OCI-LY7 (cell line): ENCODE data around the gene BDKRB2. TPM values are rescaled to one million over a fixed set of nuclear protein-coding genes. Genes with fewer than 3 reads are reported as not detected.

Experiments
- BruUV-seq: library from RNA; stranded (reverse); fragments of 400-500 nt; replicated peaks from 2 replicates; lab custom pipeline; 2021; lab: Mats Ljungman, UMichigan
- CTCF ChIA-PET: fragments of 300-600 bp; sonication (Branson Sonifier 250); formaldehyde crosslinking; loops from one replicate; lab custom pipeline; 2022; ENCODE audit warnings: antibody characterized with exemption; ENCODE audit not compliant: unreplicated experiment; lab: Charles Lee
- POLR2A ChIA-PET: fragments of 300-600 bp; sonication (Branson Sonifier 250); formaldehyde crosslinking; loops from one replicate; lab custom pipeline; 2022; ENCODE audit warnings: antibody characterized with exemption; lab: Charles Lee
- DNase-seq: peaks from one replicate; pipeline ENCODE4 v3.0.0-alpha.2; 2015; ENCODE audit warnings: low spot score
- H2AFZ ChIP-seq: fragments of 200-600 bp; sonication (generic), shearing (Covaris generic); 2 replicates; pipeline ENCODE4 v1.6.1; 2014; ENCODE audit warnings: mild to moderate bottlenecking, antibody characterized with exemption, low read length, moderate library complexity
- H3K27ac ChIP-seq: fragments of 200-600 bp; sonication (generic); 2 replicates; pipeline ENCODE4 v1.5.1; 2014; ENCODE audit warnings: mixed run types, low read depth, mild to moderate bottlenecking, moderate library complexity, low read length, inconsistent platforms; ENCODE audit not compliant: poor library complexity, severe bottlenecking
- H3K36me3 ChIP-seq: fragments of 200-600 bp; sonication (generic); 2 replicates; pipeline ENCODE4 v1.6.1; 2014; ENCODE audit warnings: mild to moderate bottlenecking, antibody characterized with exemption, low read length, moderate library complexity, mixed read lengths; ENCODE audit not compliant: insufficient read depth
- H3K4me1 ChIP-seq: fragments of 200-600 bp; sonication (generic); 2 replicates; pipeline ENCODE4 v1.5.1; 2014; ENCODE audit warnings: mild to moderate bottlenecking, low read length; ENCODE audit not compliant: insufficient read depth, poor library complexity, severe bottlenecking
- H3K4me2 ChIP-seq: fragments of 200-600 bp; sonication (generic); 2 replicates; pipeline ENCODE4 v1.6.1; 2014; ENCODE audit warnings: mild to moderate bottlenecking, low read length
- H3K4me3 ChIP-seq: fragments of 200-600 bp; sonication (generic); 2 replicates; pipeline ENCODE4 v1.5.1; 2014; ENCODE audit warnings: mild to moderate bottlenecking, low read depth, low read length; ENCODE audit not compliant: poor library complexity, severe bottlenecking
- H3K79me2 ChIP-seq: fragments of 200-600 bp; sonication (generic); 2 replicates; pipeline ENCODE4 v1.6.1; 2016; ENCODE audit warnings: low read depth, mild to moderate bottlenecking, low read length, moderate library complexity, mixed read lengths; ENCODE audit not compliant: insufficient read depth
- H3K9me2 ChIP-seq: fragments of 200-600 bp; sonication (generic); 2 replicates; pipeline ENCODE4 v1.6.1; 2016; ENCODE audit warnings: mild to moderate bottlenecking, low read length, mixed read lengths; ENCODE audit not compliant: insufficient read depth
- H3K9me3 ChIP-seq: fragments of 200-600 bp; sonication (generic); 2 replicates; pipeline ENCODE4 v1.6.1; 2014; ENCODE audit warnings: mild to moderate bottlenecking, mixed run types, low read length, mixed read lengths
- H4K20me1 ChIP-seq: fragments of 200-600 bp; sonication (generic); 2 replicates; pipeline ENCODE4 v1.6.1; 2014; ENCODE audit warnings: mild to moderate bottlenecking, antibody characterized with exemption, low read length, moderate library complexity, mixed read lengths; ENCODE audit not compliant: insufficient read depth
- EZH2phosphoT487 ChIP-seq: fragments of 200-600 bp; sonication (generic); IDR thresholded peaks from 2 replicates; pipeline ENCODE4 v1.6.1; 2018; ENCODE audit warnings: low read depth, borderline replicate concordance, mild to moderate bottlenecking, mixed run types, antibody characterized with exemption, low read length, moderate library complexity, mixed read lengths
- intact Hi-C: fragments of 100-400 bp; cut with micrococcal nuclease; formaldehyde crosslinking; loops from one replicate; pipeline ENCODE4 v1.10.0; 2022; ENCODE audit not compliant: unreplicated experiment
- total RNA-seq, 2 experiments: library from RNA; depleted of rRNA in 1 of 2; stranded (reverse); fragments of >200 nt in 1 of 2; shearing (Covaris generic) in 1 of 2; gene quantifications; 2 replicates each; pipeline ENCODE4 v1.2.3, GENCODE V29; 2014 to 2022
- TF ChIP-seq, protein P1 (sequence below): fragments of 200-600 bp; sonication (generic); conservative IDR thresholded peaks from 2 replicates; pipeline ENCODE4 v1.5.1; 2014; ENCODE audit warnings: mild to moderate bottlenecking, antibody characterized with exemption, low read length, moderate library complexity, mixed read lengths

BDKRB2 gene
- total RNA-seq, 2 experiments from 2014 or later = 0.17 TPM; not detected in 1

DNA sequence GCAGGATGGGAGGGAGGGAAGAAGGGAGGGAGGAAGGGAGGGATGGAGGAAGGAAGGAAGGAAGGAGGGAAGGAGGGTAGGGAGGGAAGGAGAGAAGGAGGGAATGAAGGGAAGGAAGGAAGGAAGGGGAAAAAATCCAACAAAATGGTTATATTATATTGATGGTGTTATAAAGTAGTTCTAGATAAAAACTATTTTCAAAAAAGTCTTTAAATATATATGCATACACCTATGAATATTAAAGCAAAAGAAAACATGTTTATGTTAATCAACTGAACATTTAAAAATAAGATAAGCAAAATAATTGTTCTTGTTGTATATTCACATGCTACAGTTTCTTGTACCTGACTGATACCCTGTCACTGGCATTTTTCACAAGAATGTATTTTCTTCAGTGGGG, 53.3 kb downstream of the BDKRB2 start:
- intact Hi-C loops = no loop called here
- POLR2A ChIA-PET = interaction anchor here (0.9 kb wide), 1 partner anchor 210 kb away, joined by 3 read pairs; no protein-coding TSS in a partner anchor
- BruUV-seq = no TSS peak

DNA sequence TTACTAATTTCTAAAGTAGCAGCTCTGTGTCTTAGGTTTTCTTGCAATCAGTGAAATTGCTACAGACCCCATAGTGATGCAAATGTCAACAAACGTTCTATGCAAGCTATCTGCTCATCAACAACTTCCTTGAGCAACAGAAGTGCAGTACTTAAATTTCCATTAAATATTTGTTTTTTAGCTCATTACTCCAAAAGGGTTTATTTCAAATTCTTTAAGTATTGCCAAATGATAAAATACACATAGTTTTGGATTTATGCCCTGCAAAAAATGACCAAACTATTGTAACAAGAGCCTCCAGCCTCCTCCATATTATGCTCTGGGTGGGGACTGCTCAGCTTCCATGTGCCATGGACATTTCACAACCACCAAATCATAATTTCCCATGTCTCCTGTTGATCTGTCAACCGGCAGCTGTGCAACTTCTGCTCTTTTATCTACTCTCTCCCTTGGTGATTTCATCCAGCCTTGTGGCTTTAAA, 55.7 kb downstream of the BDKRB2 start:
- no peak overlapping the region for H2AFZ ChIP-seq
- no peaks in the 10 kb centered on the region for H3K4me1 ChIP-seq
- ChIA-PET POLR2A (no interaction called here), CTCF (no interaction called here)
- no peaks in the 10 kb centered on the region for H3K79me2 ChIP-seq
- no TSS peak for BruUV-seq
- intact Hi-C loops = no loop called here
- H3K36me3 ChIP-seq = no peaks in the 10 kb centered on the region
- DNase-seq = no peak
- H3K4me3 ChIP-seq = no peak overlapping the region
- no peak for TF ChIP-seq EZH2phosphoT487
- TF ChIP-seq, protein P1, sequence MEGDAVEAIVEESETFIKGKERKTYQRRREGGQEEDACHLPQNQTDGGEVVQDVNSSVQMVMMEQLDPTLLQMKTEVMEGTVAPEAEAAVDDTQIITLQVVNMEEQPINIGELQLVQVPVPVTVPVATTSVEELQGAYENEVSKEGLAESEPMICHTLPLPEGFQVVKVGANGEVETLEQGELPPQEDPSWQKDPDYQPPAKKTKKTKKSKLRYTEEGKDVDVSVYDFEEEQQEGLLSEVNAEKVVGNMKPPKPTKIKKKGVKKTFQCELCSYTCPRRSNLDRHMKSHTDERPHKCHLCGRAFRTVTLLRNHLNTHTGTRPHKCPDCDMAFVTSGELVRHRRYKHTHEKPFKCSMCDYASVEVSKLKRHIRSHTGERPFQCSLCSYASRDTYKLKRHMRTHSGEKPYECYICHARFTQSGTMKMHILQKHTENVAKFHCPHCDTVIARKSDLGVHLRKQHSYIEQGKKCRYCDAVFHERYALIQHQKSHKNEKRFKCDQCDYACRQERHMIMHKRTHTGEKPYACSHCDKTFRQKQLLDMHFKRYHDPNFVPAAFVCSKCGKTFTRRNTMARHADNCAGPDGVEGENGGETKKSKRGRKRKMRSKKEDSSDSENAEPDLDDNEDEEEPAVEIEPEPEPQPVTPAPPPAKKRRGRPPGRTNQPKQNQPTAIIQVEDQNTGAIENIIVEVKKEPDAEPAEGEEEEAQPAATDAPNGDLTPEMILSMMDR = no peak
- no peak overlapping the region for H3K27ac ChIP-seq
- no peaks in the 10 kb centered on the region for H3K9me3 ChIP-seq
- no peaks in the 10 kb centered on the region for H3K9me2 ChIP-seq
- no peak overlapping the region for H3K4me2 ChIP-seq
- H4K20me1 ChIP-seq = no peaks in the 10 kb centered on the region

More for the DNA sequence above, 53.3 kb downstream of the BDKRB2 start:
- Histone ChIP-seq H3K36me3 (no peaks in the 10 kb centered on the region), H3K4me2 (no peak overlapping the region), H3K9me3 (no peaks in the 10 kb centered on the region), H4K20me1 (no peaks in the 10 kb centered on the region), H3K79me2 (no peaks in the 10 kb centered on the region), H3K4me1 (no peaks in the 10 kb centered on the region), H3K27ac (no peak overlapping the region), H2AFZ (no peak overlapping the region), H3K9me2 (no peaks in the 10 kb centered on the region), H3K4me3 (no peak overlapping the region)
- DNase-seq = no peak
- TF ChIP-seq, protein P1 = no peak
- no peak for TF ChIP-seq EZH2phosphoT487
- CTCF ChIA-PET = no interaction called here

DNA sequence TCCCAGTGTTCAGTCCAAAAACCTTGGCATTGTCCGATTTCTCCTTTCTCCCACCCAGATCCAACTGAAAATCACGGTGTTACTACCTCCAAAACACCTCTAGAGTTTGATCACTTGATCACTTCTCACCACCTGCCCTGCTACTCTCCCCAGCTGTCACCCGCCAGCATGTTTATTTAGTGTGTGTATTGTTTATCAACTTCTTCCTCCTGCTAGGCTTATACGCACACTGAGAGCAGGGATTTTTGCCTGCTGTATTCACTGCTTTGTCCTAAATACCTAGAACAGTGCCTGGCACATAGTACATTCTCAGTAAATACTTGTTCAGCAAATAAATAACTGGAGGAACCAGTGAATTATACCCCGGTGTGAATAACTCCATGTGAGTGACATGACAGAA, 56.4 kb downstream of the BDKRB2 start:
- no peaks in the 10 kb centered on the region for H3K9me3 ChIP-seq
- no peaks in the 10 kb centered on the region for H3K36me3 ChIP-seq
- H3K4me2 ChIP-seq = no peak overlapping the region
- no peak for TF ChIP-seq EZH2phosphoT487
- TF ChIP-seq, protein P1 = no peak
- intact Hi-C loops = no loop called here
- no peaks in the 10 kb centered on the region for H3K9me2 ChIP-seq
- ChIA-PET CTCF (no interaction called here), POLR2A (no interaction called here)
- no TSS peak for BruUV-seq
- no peaks in the 10 kb centered on the region for H3K79me2 ChIP-seq
- H3K4me3 ChIP-seq = no peak overlapping the region
- no peaks in the 10 kb centered on the region for H4K20me1 ChIP-seq
- H2AFZ ChIP-seq = no peak overlapping the region
- no peak for DNase-seq
- no peaks in the 10 kb centered on the region for H3K4me1 ChIP-seq
- no peak overlapping the region for H3K27ac ChIP-seq
